ENCODE data around the gene LACTB.

The LACTB gene

GRCh38 chr15:63140936-63141335 is 19.3 kb downstream of the LACTB start:
- Histone ChIP-seq H3K36me3 (ENCODE audit: control insufficient read depth, insufficient read depth, low read length) (no peaks in the 10 kb centered on the region), H3K9me3 (ENCODE audit: control insufficient read depth, low read length) (no peaks in the 10 kb centered on the region), H3K9ac (ENCODE audit: low read length) (no peak overlapping the region), H3K4me1 (ENCODE audit: control insufficient read depth, insufficient read depth, low read length) (no peaks in the 10 kb centered on the region), H3K27me3 (ENCODE audit: control insufficient read depth, insufficient read depth, low read length) (no peaks in the 10 kb centered on the region), H3K4me3 (ENCODE audit: low read length) (no peak overlapping the region)

GRCh38 chr15:63145426-63145825 is 23.8 kb downstream of the LACTB start:
- Histone ChIP-seq H3K4me3 (ENCODE audit: low read length) (no peak overlapping the region), H3K36me3 (ENCODE audit: control insufficient read depth, insufficient read depth, low read length) (no peaks in the 10 kb centered on the region), H3K9ac (ENCODE audit: low read length) (no peak overlapping the region), H3K4me1 (ENCODE audit: control insufficient read depth, insufficient read depth, low read length) (no peaks in the 10 kb centered on the region), H3K9me3 (ENCODE audit: control insufficient read depth, low read length) (no peaks in the 10 kb centered on the region), H3K27me3 (ENCODE audit: control insufficient read depth, insufficient read depth, low read length) (no peaks in the 10 kb centered on the region)

- Histone ChIP-seq H3K36me3 (ENCODE audit: control insufficient read depth, insufficient read depth, low read length) (no peaks in the 10 kb centered on the region), H3K9me3 (ENCODE audit: control insufficient read depth, low read length) (no peaks in the 10 kb centered on the region), H3K27me3 (ENCODE audit: control insufficient read depth, insufficient read depth, low read length) (no peaks in the 10 kb centered on the region), H3K4me1 (ENCODE audit: control insufficient read depth, insufficient read depth, low read length) (no peaks in the 10 kb centered on the region), H3K9ac (ENCODE audit: low read length) (no peak overlapping the region), H3K4me3 (ENCODE audit: low read length) (no peak overlapping the region)
Observed at GRCh38 chr15:63146684-63147083, 25.0 kb downstream of the LACTB start.

- no peak overlapping the region for H3K9ac ChIP-seq (ENCODE audit: low read length)
- H3K27me3 ChIP-seq (ENCODE audit: control insufficient read depth, insufficient read depth, low read length): no peaks in the 10 kb centered on the region
- H3K36me3 ChIP-seq (ENCODE audit: control insufficient read depth, insufficient read depth, low read length): no peaks in the 10 kb centered on the region
- no peak overlapping the region for H3K4me3 ChIP-seq (ENCODE audit: low read length)
- no peaks in the 10 kb centered on the region for H3K9me3 ChIP-seq (ENCODE audit: control insufficient read depth, low read length)
- no peaks in the 10 kb centered on the region for H3K4me1 ChIP-seq (ENCODE audit: control insufficient read depth, insufficient read depth, low read length)
Observed at GRCh38 chr15:63151665-63152064, 30.0 kb downstream of the LACTB start.

GRCh38 chr15:63155486-63155885 is 33.8 kb downstream of the LACTB start:
- no peak overlapping the region for H3K4me3 ChIP-seq (ENCODE audit: low read length)
- H3K36me3 ChIP-seq (ENCODE audit: control insufficient read depth, insufficient read depth, low read length): no peaks in the 10 kb centered on the region
- H3K9me3 ChIP-seq (ENCODE audit: control insufficient read depth, low read length): no peaks in the 10 kb centered on the region
- no peaks in the 10 kb centered on the region for H3K27me3 ChIP-seq (ENCODE audit: control insufficient read depth, insufficient read depth, low read length)
- no peak overlapping the region for H3K9ac ChIP-seq (ENCODE audit: low read length)
- H3K4me1 ChIP-seq (ENCODE audit: control insufficient read depth, insufficient read depth, low read length): peaks cover 3% of the 10 kb centered on the region

GRCh38 chr15:63156086-63156710 is 34.5 kb downstream of the LACTB start:
- H3K27me3 ChIP-seq (ENCODE audit: control insufficient read depth, insufficient read depth, low read length): no peaks in the 10 kb centered on the region
- no peaks in the 10 kb centered on the region for H3K36me3 ChIP-seq (ENCODE audit: control insufficient read depth, insufficient read depth, low read length)
- H3K9me3 ChIP-seq (ENCODE audit: control insufficient read depth, low read length): no peaks in the 10 kb centered on the region
- H3K4me1 ChIP-seq (ENCODE audit: control insufficient read depth, insufficient read depth, low read length): peaks cover 3% of the 10 kb centered on the region
- H3K9ac ChIP-seq (ENCODE audit: low read length): peak overlapping the region; percentile 99
- peak overlapping the region; percentile 91 for H3K4me3 ChIP-seq (ENCODE audit: low read length)

- Histone ChIP-seq H3K9me3 (ENCODE audit: control insufficient read depth, low read length) (no peaks in the 10 kb centered on the region), H3K27me3 (ENCODE audit: control insufficient read depth, insufficient read depth, low read length) (no peaks in the 10 kb centered on the region), H3K4me1 (ENCODE audit: control insufficient read depth, insufficient read depth, low read length) (peaks cover 3% of the 10 kb centered on the region), H3K9ac (ENCODE audit: low read length) (peak overlapping the region; percentile 99), H3K36me3 (ENCODE audit: control insufficient read depth, insufficient read depth, low read length) (no peaks in the 10 kb centered on the region), H3K4me3 (ENCODE audit: low read length) (peak overlapping the region; percentile 91)
Observed at GRCh38 chr15:63156755-63157117, 35.1 kb downstream of the LACTB start.

- Histone ChIP-seq H3K9me3 (ENCODE audit: control insufficient read depth, low read length) (no peaks in the 10 kb centered on the region), H3K9ac (ENCODE audit: low read length) (peak within 1 kb of the TSS; percentile 99), H3K36me3 (ENCODE audit: control insufficient read depth, insufficient read depth, low read length) (no peaks in the 10 kb centered on the region), H3K4me1 (ENCODE audit: control insufficient read depth, insufficient read depth, low read length) (peaks cover 3% of the 10 kb centered on the region), H3K4me3 (ENCODE audit: low read length) (peak within 1 kb of the TSS; percentile 91), H3K27me3 (ENCODE audit: control insufficient read depth, insufficient read depth, low read length) (no peaks in the 10 kb centered on the region)
Observed at GRCh38 chr15:63157118-63157843, 35.6 kb downstream of the LACTB start, which contains the start of gene RPS27L. Gene RPS27L (minus strand): TSS chr15:63157477. CDS start chr15:63157405, 72 bp downstream.

- Histone ChIP-seq H3K36me3 (ENCODE audit: control insufficient read depth, insufficient read depth, low read length) (no peaks in the 10 kb centered on the region), H3K27me3 (ENCODE audit: control insufficient read depth, insufficient read depth, low read length) (no peaks in the 10 kb centered on the region), H3K4me3 (ENCODE audit: low read length) (peak overlapping the region; percentile 91), H3K9ac (ENCODE audit: low read length) (peak overlapping the region; percentile 99), H3K9me3 (ENCODE audit: control insufficient read depth, low read length) (no peaks in the 10 kb centered on the region), H3K4me1 (ENCODE audit: control insufficient read depth, insufficient read depth, low read length) (peaks cover 3% of the 10 kb centered on the region)
Observed at GRCh38 chr15:63157891-63158431, 36.3 kb downstream of the LACTB start.

GRCh38 chr15:63160638-63161037 is 39.0 kb downstream of the LACTB start:
- Histone ChIP-seq H3K27me3 (ENCODE audit: control insufficient read depth, insufficient read depth, low read length) (no peaks in the 10 kb centered on the region), H3K36me3 (ENCODE audit: control insufficient read depth, insufficient read depth, low read length) (no peaks in the 10 kb centered on the region), H3K4me3 (ENCODE audit: low read length) (no peak overlapping the region), H3K9ac (ENCODE audit: low read length) (no peak overlapping the region), H3K9me3 (ENCODE audit: control insufficient read depth, low read length) (no peaks in the 10 kb centered on the region), H3K4me1 (ENCODE audit: control insufficient read depth, insufficient read depth, low read length) (peaks cover 3% of the 10 kb centered on the region)

GRCh38 chr15:63163217-63163616 is 41.6 kb downstream of the LACTB start:
- Histone ChIP-seq H3K36me3 (ENCODE audit: control insufficient read depth, insufficient read depth, low read length) (no peaks in the 10 kb centered on the region), H3K9ac (ENCODE audit: low read length) (no peak overlapping the region), H3K9me3 (ENCODE audit: control insufficient read depth, low read length) (no peaks in the 10 kb centered on the region), H3K27me3 (ENCODE audit: control insufficient read depth, insufficient read depth, low read length) (no peaks in the 10 kb centered on the region), H3K4me1 (ENCODE audit: control insufficient read depth, insufficient read depth, low read length) (peaks cover under 1% of the 10 kb centered on the region), H3K4me3 (ENCODE audit: low read length) (no peak overlapping the region)

- no peaks in the 10 kb centered on the region for H3K27me3 ChIP-seq (ENCODE audit: control insufficient read depth, insufficient read depth, low read length)
- H3K4me3 ChIP-seq (ENCODE audit: low read length): no peak overlapping the region
- no peak overlapping the region for H3K9ac ChIP-seq (ENCODE audit: low read length)
- no peaks in the 10 kb centered on the region for H3K9me3 ChIP-seq (ENCODE audit: control insufficient read depth, low read length)
- H3K36me3 ChIP-seq (ENCODE audit: control insufficient read depth, insufficient read depth, low read length): no peaks in the 10 kb centered on the region
- H3K4me1 ChIP-seq (ENCODE audit: control insufficient read depth, insufficient read depth, low read length): no peaks in the 10 kb centered on the region
Observed at GRCh38 chr15:63165166-63165859, 43.7 kb downstream of the LACTB start.
